ENCODE measurements around the gene ANKS1B.

ANKS1B gene

GRCh38 chr12:99658671-99659349 is 325.9 kb downstream of the ANKS1B start:
- TF ChIP-seq GATA3 (IDR thresholded peaks at IDR 0.05; ENCODE audit: low read depth, low read length), result no peak
- no peak for TF ChIP-seq GATA2 (IDR thresholded peaks at IDR 0.05; ENCODE audit: low read depth, low read length)

- no peak for TF ChIP-seq GATA3 (IDR thresholded peaks at IDR 0.05; ENCODE audit: low read depth, low read length)
- TF ChIP-seq GATA2 (IDR thresholded peaks at IDR 0.05; ENCODE audit: low read depth, low read length), result no peak
Observed at GRCh38 chr12:99649551-99649950, 335.2 kb downstream of the ANKS1B start.

DNA sequence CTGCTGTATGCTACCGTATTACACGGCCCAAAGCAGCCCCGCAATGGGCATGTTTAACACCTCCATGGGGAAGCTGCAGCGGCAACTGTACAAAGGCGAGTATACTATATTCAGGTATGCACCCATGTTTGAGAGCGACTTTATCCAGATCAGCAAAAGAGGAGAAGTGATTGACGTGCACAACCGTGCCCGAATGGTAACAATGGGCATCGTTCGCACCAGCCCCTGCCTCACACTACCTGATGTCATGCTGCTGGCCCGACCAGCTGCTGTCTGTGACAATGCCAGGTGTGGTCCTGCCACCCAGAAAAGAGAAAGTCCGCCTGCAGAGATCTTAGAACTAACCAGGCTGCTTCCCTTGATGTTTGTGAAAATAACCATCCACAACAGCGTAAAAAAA is 336.6 kb downstream of the ANKS1B start:
- no peak for TF ChIP-seq GATA2 (IDR thresholded peaks at IDR 0.05; ENCODE audit: low read depth, low read length)
- TF ChIP-seq GATA3 (IDR thresholded peaks at IDR 0.05; ENCODE audit: low read depth, low read length), result no peak

- TF ChIP-seq GATA3 (IDR thresholded peaks at IDR 0.05; ENCODE audit: low read depth, low read length) (no peak), GATA2 (IDR thresholded peaks at IDR 0.05; ENCODE audit: low read depth, low read length) (no peak)
Observed at GRCh38 chr12:99647453-99647852, 337.3 kb downstream of the ANKS1B start, which contains the start of gene GARIN6. Gene GARIN6, plus strand, starts transcription at chr12:99647753. Its CDS starts 422 bp downstream, at chr12:99648175.

GRCh38 chr12:99644629-99645028 is 340.1 kb downstream of the ANKS1B start:
- TF ChIP-seq GATA3 (IDR thresholded peaks at IDR 0.05; ENCODE audit: low read depth, low read length), result no peak
- TF ChIP-seq GATA2 (IDR thresholded peaks at IDR 0.05; ENCODE audit: low read depth, low read length), result no peak

GRCh38 chr12:99627459-99627858 is 357.3 kb downstream of the ANKS1B start:
- peak; percentile 32; the same call in 1 of the 2 replicates for TF ChIP-seq GATA2 (IDR thresholded peaks at IDR 0.05; ENCODE audit: low read depth, low read length)
- no peak for TF ChIP-seq GATA3 (IDR thresholded peaks at IDR 0.05; ENCODE audit: low read depth, low read length)

DNA sequence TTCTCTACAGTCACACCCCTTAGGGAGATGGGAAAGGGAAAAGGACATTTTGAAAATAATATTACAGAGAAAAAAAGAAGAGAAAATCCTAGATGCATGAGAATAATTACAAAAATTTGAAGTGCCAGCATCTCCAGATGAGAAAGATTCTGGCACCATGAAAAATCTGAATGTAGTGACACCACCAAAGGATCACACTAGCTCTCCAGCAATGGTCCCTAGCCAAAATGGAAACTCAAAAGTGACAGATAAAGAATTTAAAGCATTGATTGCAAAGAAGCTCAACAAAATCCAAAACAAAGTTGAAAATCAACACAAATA is 364.6 kb downstream of the ANKS1B start:
- no peak for TF ChIP-seq GATA3 (IDR thresholded peaks at IDR 0.05; ENCODE audit: low read depth, low read length)
- no peak for TF ChIP-seq GATA2 (IDR thresholded peaks at IDR 0.05; ENCODE audit: low read depth, low read length)

- TF ChIP-seq GATA3 (IDR thresholded peaks at IDR 0.05; ENCODE audit: low read depth, low read length) (no peak), GATA2 (IDR thresholded peaks at IDR 0.05; ENCODE audit: low read depth, low read length) (no peak)
Observed at GRCh38 chr12:99619389-99620158, 365.2 kb downstream of the ANKS1B start.

GRCh38 chr12:99618657-99619056 is 366.1 kb downstream of the ANKS1B start:
- no peak for TF ChIP-seq GATA3 (IDR thresholded peaks at IDR 0.05; ENCODE audit: low read depth, low read length)
- TF ChIP-seq GATA2 (IDR thresholded peaks at IDR 0.05; ENCODE audit: low read depth, low read length), result no peak

GRCh38 chr12:99611599-99611998 is 373.1 kb downstream of the ANKS1B start:
- TF ChIP-seq GATA2 (IDR thresholded peaks at IDR 0.05; ENCODE audit: low read depth, low read length) (no peak), GATA3 (IDR thresholded peaks at IDR 0.05; ENCODE audit: low read depth, low read length) (no peak)

GRCh38 chr12:99611117-99611516 is 373.6 kb downstream of the ANKS1B start:
- TF ChIP-seq GATA3 (IDR thresholded peaks at IDR 0.05; ENCODE audit: low read depth, low read length) (no peak), GATA2 (IDR thresholded peaks at IDR 0.05; ENCODE audit: low read depth, low read length) (no peak)

DNA sequence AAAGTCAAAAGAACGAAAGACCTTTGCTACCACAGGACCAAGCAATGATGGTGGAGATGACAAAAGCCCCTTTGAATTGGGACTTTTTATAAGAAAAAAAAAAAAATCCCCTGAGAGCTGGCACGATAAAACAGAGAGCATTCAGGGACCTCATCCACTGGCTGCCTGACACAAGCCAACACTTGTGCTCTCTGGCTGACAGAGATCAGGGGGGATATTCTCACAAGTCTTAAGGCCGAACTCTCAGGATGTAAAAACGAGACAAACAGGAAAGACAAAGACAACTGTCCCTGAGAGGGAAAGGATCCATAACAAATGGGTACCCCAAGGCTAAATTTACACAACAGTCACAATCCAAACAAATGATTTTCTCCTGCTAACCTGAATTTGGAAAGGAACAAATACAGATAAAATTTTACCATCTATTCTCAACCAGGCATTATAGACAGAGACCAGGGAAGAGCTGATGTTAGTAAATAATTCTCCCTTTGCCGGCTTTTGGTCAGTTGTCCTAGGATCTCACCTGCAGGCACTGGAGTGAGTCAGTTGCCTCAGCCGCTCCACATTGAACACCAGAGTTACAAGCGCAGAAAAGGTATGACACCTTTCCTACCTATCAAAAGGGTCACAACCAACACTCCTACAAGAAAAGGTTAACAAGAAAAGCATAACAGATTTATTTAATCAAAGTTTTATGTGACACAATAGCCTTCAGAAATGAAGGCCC is 375.1 kb downstream of the ANKS1B start:
- TF ChIP-seq GATA3 (IDR thresholded peaks at IDR 0.05; ENCODE audit: low read depth, low read length) (no peak), GATA2 (IDR thresholded peaks at IDR 0.05; ENCODE audit: low read depth, low read length) (no peak)

DNA sequence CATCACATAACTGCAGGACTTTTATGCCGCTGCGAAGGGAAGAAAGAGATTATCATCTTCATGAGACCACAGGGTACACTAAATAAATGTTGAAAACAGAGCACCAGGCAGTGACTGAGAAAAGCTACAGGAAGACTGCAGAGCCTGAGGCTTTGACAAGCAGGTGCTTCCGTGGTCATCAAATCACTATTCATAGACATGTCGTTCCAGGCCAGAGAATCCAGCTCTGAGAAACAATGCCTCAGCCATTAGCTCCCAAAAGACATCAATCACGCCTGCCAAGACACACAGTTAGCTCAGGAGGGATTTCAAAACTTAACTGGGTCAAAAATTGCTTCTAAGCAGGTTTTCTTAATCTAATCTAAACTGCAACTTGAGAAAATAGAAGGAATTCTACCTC is 384.3 kb downstream of the ANKS1B start:
- TF ChIP-seq GATA2 (IDR thresholded peaks at IDR 0.05; ENCODE audit: low read depth, low read length) (no peak), GATA3 (IDR thresholded peaks at IDR 0.05; ENCODE audit: low read depth, low read length) (no peak)

- TF ChIP-seq GATA2 (IDR thresholded peaks at IDR 0.05; ENCODE audit: low read depth, low read length) (no peak), GATA3 (IDR thresholded peaks at IDR 0.05; ENCODE audit: low read depth, low read length) (no peak)
Observed at GRCh38 chr12:99598785-99599184, 386.0 kb downstream of the ANKS1B start.

Data from SH-SY5Y (cell line).